H54 (cell line): Measurements from ENCODE around the gene UBASH3A.
A peak's percentile ranks its signal among the peaks of the same experiment; 100 is the strongest.

Experiments
- DNase-seq: peaks from one replicate; pipeline ENCODE4 v3.0.0; 2011; ENCODE audit warnings: low spot score, mixed read lengths; ENCODE audit not compliant: insufficient read length
- FAIRE-seq: peaks from 3 replicates; lab custom pipeline; 2011; peaks lifted over from hg19 to GRCh38; lab: Jason Lieb, UNC
- POLR2A ChIP-seq: IDR thresholded peaks from 2 replicates; pipeline ENCODE4 v1.6.1; 2011; ENCODE audit warnings: low read depth, mild to moderate bottlenecking, low read length

Gene UBASH3A

DNA sequence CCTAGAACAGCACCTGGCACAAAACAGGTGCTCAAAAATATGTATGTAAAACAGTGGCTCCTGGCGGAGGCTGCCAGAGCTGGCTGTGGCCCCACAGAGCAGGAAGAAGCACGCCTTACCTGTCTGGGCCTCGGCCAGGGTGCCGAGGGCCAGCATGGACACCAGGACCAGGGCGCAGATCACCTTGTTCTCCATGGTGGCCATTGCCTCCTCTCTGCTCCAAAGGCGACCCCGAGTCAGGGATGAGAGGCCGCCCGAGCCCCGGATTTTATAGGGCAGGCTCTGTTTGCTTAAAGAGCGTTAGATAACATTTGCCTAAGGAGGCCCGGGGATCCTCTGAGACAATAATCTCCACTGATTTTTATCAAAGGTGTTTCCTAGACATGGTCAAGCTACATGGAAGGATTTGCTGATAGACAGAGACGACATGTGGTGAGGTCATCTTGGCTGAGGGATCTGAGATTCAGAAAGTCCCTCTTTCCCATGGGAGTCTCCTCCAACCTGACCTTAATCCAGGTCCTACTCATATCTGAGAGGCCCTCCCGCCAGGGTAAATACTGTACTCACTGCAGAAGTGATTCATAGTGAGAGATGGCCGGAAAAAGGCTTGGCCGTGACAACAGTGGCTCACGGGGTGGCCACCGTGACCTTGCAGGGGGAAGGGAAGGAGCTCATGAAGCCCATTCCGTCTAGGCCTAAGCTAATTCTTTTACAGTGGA lies 37.3 kb upstream of the UBASH3A start, which contains the start of gene TFF1:
TSS of gene TFF1 (minus strand) at position 244 of the 719 bp plus-strand sequence. CDS start at position 204, 40 bp downstream.
- no peak for TF ChIP-seq POLR2A
- DNase-seq (peak; percentile 61), FAIRE-seq (no peak)

DNA sequence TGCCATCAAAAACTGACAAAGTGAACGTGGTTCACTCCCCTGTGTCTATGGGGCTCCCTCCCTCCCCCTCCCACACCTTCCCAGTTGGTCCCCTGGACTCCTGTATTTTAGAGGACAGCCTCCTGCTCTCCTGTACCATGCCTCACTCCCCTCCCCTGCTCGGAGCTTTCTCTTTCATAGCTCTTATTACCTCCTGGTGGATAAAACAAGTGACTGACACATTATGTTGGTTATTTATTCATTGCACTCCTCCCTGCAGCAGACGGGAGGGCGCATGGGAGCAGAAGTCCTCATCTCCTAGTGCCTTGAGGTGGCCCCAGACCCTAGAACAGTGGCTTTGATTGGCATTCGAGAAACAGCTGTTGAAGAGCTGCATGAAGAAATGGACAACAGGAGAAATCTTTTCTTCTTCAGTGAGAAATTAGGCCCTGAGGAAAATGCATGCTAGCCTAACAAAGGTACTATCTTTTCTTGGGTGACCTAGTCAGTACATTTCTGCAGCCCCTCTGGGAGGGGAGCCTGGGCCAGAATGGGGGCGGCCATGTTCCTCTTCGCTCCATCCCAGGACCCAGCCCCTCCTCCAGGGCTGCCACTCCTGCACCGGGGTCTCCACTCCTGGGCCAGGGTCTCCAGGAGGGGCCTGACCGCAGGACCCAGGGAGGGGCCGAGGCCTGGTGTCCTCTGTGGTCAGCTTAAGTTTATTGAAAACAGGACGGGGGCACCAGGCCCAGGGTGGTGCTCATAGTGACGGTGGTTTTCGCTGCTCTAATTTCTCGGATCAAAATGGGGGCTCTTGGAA lies 36.1 kb upstream of the UBASH3A start:
- no peak for TF ChIP-seq POLR2A
- no peak for DNase-seq
- FAIRE-seq, result no peak

DNA sequence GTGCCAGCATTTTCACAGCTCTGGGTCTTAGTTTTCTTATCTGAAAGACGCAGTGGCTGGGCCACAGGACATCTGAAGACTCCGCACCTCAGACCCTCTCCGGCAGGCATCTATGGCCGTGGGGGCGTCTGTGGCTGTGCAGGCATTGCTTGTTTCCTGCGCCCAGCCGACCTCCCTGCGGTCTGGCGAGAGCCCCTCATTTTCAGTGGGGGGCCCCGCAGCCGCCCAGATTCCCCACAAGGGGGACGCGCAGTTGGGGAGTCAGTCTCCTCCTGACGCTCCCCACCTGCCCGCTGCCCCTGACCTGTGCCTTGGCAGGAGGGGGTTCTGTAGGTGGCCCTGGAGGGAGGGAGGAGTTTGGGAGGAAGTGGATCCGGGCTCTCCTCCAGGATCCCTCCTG lies 33.9 kb upstream of the UBASH3A start:
- DNase-seq (no peak), FAIRE-seq (no peak)
- TF ChIP-seq POLR2A, result no peak

DNA sequence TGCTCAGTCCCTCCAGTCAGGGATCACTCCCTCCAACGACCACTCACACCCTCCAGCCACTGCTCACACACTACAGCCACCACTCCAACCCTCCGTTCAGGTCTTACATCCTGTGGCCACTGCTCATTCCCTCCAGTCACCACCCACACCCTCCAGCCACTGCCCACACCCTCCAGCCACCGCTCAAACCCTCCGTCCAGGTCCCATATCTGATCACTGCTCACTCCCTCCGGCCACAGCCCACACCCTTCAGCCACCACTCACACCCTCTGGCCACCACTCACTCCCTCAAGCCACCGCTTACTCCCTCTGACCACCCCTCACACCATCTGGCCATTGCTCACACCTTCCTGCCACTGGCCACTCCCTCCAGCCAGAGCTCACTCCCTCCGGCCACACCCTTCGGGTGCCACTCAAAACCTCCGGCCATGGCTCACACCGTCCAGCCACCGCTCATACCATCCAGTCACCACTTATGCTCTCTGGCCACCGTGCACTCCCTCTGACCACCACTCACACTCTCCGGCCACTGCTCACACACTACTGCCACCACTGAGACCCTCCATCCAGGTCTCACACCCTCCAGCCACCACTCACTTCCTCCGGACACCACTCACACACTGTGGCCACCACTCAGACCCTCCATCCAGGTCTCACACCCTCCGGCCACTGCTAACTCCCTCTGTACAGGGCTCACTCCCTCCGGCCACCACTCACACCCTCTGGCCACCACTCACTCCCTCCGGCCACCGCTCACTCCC lies 32.6 kb upstream of the UBASH3A start:
- no peak for DNase-seq
- no peak for TF ChIP-seq POLR2A
- FAIRE-seq, result no peak

DNA sequence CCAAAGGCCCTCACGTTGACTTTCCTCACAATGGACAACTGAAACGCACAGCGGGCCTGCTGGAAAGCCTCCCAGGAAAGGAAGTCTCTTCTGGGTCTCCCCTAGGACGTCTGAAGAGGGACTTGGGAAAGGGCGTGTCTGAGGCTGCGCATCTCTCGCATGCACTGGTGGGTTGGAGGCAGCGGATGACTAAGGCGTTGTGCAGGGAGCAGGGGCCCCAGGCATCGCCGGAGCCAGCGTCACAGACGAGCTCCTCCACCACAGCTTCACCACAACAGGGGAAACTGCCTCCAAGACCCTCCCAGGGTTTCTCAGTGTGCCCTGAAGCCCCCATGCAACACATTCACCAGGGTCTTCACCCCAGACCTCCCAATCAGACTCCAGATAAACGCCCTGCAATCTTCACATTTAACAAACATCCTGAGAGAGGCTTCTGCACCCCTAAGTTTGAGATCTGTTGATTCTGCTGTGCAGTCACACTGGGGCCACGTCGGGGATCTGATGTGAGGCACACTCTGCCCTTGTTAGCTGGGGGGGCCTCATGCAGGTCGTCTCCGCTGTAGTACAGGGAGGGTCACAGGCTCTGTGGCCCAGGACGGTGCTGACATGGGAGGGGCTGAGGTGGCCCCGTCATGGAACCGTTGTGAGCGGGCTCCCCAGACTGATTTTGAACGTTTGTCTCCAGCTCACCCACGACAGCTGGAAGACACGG lies 30.4 kb upstream of the UBASH3A start:
- DNase-seq (no peak), FAIRE-seq (no peak)
- TF ChIP-seq POLR2A, result no peak

DNA sequence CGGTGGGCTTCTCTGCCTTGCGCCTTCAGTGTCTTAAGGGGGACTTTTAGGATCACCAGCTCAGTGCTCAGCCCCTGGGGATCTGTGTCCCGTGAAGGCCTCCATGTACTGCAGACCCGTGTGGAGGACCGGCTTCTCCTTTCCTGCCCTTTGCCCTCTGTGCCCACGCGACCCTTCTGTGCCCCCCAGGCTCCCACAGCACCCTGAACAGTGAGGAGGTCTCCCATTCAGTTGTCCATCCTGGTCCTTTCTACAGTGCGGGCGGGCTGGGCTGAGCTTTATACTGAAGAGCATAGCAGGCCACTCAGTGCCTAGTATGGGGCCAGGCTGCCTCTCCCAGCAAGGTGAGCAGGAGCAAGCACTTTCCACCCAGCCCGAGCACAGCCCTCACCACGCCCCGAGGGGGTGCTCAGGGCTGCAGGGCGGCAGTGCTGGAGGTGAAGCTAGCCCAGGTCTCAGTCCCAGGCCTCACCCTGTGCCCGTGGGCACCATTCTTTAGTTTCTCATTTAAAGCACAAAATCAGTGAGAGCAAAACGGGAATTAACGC lies 29.7 kb upstream of the UBASH3A start:
- no peak for DNase-seq
- no peak for TF ChIP-seq POLR2A
- FAIRE-seq, result no peak

DNA sequence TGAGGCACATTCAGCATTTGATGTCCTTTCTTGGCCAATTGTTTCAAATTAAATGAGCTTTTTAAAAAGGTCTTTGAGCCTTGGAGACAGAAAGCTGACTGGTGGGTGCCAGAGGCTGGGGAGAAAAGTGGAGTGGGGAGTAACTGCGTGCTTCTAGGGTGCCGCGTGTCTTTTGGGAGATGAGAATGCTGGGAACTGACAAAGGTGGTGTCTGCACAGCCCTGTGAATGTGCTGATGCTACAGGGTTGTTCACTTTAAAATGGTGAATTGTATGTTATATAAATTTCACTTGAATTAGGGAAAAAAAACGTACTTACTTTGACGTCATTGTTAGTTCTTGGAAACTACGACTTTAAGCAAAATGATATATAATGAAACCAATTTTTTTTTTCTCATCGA lies 29.2 kb upstream of the UBASH3A start:
- no peak for TF ChIP-seq POLR2A
- DNase-seq, result no peak
- FAIRE-seq, result no peak

DNA sequence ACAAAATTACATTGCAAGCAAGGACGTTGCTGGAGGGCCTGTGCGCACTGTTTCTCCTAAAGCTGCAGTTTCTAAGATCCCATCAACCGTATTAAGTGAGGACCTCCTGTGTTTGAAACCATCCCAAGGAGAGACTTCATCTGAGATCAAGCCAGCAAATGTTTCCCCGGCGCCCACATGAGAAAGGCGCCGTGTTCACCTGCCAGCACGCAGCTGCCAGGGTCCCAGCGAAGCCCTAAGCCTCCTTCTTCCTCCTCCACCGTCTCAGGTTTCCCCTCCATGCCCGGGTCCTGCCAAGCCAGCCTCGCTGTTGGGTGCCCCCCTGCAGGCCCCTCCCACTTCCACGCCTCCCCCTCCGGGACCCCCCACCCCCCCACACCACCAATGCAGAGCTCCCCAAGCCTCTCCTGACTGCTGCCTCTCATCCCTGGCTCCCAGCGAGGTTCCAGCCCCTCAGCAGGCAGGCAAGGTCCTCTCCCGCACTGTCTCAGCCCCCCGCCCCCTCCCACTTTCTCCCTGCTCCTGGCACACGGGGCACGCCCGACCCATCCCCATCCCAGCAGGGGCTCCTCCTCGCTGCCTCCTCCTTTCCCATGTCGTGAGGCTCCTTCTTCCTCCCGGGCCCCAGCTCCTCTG lies 28.7 kb upstream of the UBASH3A start:
- DNase-seq (no peak), FAIRE-seq (no peak)
- TF ChIP-seq POLR2A, result no peak

DNA sequence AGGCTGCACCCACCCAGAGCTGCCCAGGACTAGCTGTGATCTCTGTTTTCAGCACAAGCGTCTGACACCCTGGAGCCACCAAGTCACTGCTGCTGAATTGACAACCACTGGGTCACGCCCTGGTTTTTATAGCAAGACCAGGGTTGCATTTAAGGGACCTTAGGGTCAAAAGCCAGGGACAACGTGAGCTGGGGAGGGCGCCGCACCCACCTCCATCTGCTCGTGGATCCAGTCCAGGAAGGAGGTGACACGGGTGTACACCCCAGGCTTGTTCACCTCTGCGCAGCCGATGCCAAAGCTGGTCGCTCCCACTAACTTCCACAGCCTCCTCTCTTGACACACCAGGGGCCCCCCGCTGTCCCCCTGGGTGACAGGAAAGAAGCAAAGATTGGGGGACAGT lies 28.2 kb upstream of the UBASH3A start:
- no peak for DNase-seq
- TF ChIP-seq POLR2A, result no peak
- no peak for FAIRE-seq

DNA sequence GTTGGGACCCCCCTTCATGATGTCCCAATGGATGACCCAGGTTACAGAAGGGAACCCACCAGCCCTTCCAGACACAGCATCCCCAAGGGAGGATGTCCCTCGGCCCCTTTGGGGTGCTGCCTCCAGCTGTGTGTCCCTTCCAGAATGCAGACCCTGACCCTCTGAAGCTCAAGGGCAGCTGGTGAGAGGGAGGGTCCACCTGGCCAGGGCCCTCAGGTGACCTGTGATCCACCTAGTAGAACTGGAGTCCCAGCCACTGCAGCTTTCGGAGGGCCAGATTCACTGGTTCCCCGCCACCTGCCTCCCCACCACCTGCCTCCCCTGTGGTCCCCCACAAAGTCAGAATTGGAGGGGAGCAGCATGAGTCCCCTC lies 27.8 kb upstream of the UBASH3A start:
- no peak for TF ChIP-seq POLR2A
- no peak for FAIRE-seq

DNA sequence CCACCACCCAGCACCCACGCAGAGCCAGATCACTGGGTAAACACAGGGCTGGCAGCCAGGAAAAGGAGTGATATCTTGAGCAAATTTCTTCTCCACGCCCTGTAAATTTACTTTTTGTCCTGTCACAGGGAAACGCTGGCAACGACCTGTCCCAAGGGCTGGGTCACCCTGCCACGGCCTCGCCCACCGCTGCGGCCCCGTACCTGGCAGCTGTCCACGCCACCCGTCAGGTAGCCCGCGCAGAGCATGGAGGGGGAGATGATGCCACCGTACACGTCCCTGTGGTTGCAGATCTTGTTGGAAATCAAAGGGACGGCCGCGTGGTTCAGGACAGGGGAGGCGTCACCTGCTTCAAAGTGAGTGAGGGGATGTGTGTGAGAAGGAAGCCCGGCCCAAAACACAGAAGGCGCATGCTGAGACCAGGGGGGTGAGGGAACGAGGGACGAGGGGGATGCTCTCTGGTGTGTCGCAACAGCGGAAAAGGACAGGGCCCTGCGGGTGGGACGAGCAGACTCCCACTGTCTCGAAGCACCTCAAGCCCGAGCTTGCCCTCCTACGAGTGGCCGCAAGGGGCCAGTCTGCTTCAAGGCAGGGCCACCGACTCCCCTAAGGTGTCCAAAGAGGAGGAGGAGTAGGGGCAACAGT lies 27.2 kb upstream of the UBASH3A start:
- FAIRE-seq (no peak), DNase-seq (no peak)
- TF ChIP-seq POLR2A, result 0 out of 2 replicates have a peak, but pooled peaks have one; percentile 5

More for the DNA sequence above, 27.8 kb upstream of the UBASH3A start:
- no peak for DNase-seq
